T-helper 9 cell (primary cell): ENCODE measurements around the gene PRPH2.
"Not testable (repeated sequence)": the region's sequence is repeated elsewhere in the genome, so short reads cannot be mapped to it uniquely, and the experiment has no call there.

Experiments used
- DNase-seq: peaks from one replicate; pipeline ENCODE4 v3.0.0-alpha.2; 2020

Gene PRPH2

DNA sequence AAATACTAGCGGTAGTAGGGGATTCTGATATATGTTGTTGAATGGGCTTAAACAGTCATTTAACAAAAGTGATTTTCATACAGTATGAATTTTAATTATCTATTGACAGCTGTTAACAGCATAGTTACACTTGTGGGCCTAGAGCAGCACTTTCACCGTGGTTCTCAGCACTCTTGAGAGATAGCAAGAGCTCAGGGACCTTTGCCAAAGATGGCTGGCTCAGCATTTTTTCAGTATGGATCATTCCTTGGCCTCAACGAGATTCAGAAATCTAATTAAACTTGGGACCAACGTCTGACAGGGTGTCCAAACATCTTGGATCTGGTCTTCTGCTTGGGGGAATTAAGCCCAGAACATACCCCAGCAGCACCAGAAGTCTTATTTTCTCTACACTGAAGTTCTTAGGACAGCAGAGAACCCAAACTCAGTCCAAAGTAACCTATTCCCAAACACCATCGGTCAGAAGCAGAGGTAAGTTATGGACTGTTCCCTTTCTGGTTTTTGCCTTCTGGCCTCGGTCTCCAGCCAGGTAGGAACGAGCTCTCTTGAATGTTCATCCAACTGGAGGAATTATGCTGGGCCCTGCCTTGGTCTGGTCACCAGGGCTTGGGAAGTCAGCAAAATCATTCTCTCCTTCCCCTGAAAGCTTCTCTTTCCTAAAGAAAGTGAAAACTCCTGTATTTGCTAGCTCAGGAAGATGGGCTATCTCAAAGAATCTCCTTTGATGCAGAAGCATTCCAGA is 25.7 kb downstream of the PRPH2 start:
- no peak for DNase-seq

GRCh38 chr6:42694586-42694985 is 27.8 kb downstream of the PRPH2 start:
- DNase-seq = no peak

DNA sequence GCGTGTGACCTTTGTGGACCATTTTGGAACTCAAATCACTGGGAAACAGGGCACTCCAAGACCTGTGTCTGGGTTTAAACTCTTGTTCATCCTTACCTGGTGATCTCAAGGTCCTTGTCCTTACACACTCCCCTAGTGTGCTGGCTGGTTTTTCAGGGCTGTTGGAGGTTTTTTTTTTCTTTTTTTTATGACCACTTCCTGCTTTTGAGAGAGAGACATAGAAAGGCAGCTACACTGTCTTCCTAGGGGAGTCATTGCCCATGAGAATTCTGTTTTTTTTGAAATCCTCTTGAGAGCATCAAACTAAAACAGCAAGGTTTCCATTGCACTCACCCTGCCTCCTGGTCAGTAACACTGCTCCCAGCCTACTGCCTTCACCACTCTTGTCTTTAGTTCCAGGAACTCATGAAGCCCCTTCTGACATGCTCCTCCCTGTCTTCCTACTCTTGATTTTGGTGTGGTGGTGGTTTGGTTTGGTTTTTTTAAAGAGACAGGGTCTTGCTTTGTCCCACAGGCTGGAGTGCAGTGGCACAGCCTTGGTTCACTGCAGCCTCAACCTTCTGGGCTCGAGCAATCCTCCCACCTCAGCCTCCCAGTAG is 28.6 kb downstream of the PRPH2 start:
- DNase-seq = no peak

- DNase-seq = no peak
Observed at GRCh38 chr6:42692137-42692911, 30.1 kb downstream of the PRPH2 start.

- no peak for DNase-seq
Observed at GRCh38 chr6:42690872-42691271, 31.5 kb downstream of the PRPH2 start.

- DNase-seq = no peak
Observed at GRCh38 chr6:42690151-42690702, 32.2 kb downstream of the PRPH2 start.

- no peak for DNase-seq
Observed at GRCh38 chr6:42689371-42689770, 33.0 kb downstream of the PRPH2 start.

- DNase-seq = no peak
Observed at GRCh38 chr6:42688281-42688680, 34.1 kb downstream of the PRPH2 start.

- DNase-seq = no peak
Observed at GRCh38 chr6:42679358-42679757, 43.0 kb downstream of the PRPH2 start.

DNA sequence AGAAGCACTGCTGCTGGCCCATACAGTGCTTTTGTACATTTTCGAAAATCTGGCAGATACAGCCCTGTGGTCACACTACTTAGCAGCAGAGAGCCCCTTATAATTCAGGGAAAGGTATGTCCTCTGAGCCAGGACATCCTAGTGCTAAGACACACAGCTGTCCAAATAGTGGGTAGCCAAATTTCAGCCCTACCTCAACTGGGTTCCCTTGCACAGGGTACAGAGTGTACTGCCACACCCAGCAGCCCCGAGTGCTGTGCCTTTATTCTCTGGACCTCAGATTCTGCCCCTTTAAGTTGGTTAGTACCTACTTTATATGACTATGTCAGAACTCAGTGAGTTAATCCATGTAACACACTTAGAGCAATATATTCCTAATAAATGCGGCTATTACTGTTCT is 47.6 kb downstream of the PRPH2 start:
- DNase-seq = no peak

DNA sequence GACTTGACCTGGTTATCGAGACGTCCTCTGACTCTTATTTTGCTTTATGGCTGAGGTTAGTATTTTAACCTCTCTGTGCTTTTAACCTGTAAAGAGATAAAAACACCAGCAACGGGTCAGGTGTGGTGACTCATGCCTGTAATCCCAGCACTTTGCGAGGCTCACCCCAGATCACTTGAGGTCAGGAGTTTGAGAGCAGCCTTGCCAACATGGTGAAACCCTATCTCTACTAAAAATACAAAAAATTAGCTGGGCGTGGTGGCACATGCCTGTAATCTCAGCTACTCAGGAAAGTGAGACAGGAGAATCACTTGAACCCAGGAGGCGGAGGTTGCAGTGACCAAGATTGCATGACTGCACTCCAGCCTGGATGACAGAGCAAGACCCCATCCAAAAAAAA is 48.0 kb downstream of the PRPH2 start:
- not testable (repeated sequence) for DNase-seq

- DNase-seq = no peak
Observed at GRCh38 chr6:42664718-42665117, 57.7 kb downstream of the PRPH2 start.

DNA sequence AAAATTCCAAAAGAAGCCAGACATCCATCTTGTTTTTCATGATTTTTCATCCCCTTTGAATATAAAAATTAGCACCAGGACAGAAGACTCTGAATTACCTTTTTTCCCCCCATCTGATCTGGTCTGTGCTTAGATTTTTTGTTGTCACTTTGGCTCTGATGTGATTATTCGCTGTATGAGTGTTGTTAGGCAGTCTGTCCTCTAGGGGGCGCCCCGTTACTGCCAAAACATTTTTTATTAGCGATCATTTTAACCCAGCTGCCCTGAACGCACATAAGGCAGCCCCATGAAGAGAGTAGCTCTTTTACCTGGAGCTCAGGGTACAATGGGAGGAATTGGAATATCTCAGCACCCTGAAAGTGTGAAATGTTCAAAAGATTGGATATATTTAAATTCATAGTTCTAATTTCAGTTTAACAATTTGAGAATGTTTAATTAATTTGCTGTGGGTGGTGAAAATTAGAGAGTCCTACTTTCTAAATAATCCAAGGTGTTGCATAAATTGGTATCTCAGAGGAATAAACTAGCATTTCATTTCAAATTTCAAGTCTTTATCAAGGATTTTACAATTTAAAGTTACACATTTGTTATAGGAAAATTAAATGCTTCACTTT is 60.8 kb downstream of the PRPH2 start:
- DNase-seq = peak; percentile 86

GRCh38 chr6:42659806-42660205 is 62.6 kb downstream of the PRPH2 start:
- no peak for DNase-seq

DNA sequence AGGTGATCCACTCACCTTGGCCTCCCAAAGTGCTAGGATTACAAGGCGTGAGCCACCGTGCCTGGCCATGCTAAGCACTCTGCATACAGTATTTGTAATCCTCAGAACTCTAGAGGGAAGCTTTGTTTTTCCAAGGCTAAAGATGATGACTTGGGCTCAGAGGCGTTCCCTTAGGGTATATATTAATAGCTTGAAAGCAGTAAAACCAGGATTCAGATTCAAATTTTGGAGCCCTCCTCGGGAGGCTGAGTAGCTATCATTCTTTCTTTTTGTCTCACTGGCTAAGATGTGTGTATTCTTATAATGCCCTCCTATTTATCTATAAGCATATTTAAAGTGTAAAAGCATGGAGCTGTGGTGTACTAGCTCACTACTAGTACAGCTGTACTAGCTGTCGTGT is 68.5 kb downstream of the PRPH2 start:
- DNase-seq = no peak

- DNase-seq = no peak
Observed at GRCh38 chr6:42652024-42652746, 70.2 kb downstream of the PRPH2 start.
